ENCODE results near the gene NDUFS7. TPM values are rescaled to one million over a fixed set of nuclear protein-coding genes. Genes with fewer than 3 reads are reported as not detected.

The NDUFS7 gene
- total and polyA plus RNA-seq, 10 of the 15 experiments (the other 5 are each of a cell fraction or from before 2014, with no cell fraction given) = 5.1 to 282 (median 92.9) TPM

GRCh38 chr19:1425902-1426301 lies 42.2 kb downstream of the NDUFS7 start:
- 97% methylated on average over 14 of the region's 14 CpGs for WGBS (ENCODE audit: insufficient coverage, insufficient replicate concordance, low lambda C conversion rate, missing lambda C conversion rate)
- no peak overlapping the region for H3K27ac ChIP-seq (ENCODE audit: control insufficient read depth, insufficient read depth)
- peaks cover 19 to 61% of the 10 kb centered on the region in 2 experiments for H3K36me3 ChIP-seq (ENCODE audit: control insufficient read depth in 2 of 2, insufficient read depth in 2 of 2, low read length in 1 of 2)
- ChIA-PET RAD21 (ENCODE audit: unreplicated experiment) (no interaction called here), SMC1A (ENCODE audit: uncharacterized antibody, unreplicated experiment) (no interaction called here), POLR2A (no interaction called here), CTCF (no interaction called here)
- no peaks in the 10 kb centered on the region for H3K9me3 ChIP-seq (replicated peaks; ENCODE audit: control insufficient read depth, insufficient read depth, low read length)
- BruUV-seq (replicated peaks) = no TSS peak
- H3K9ac ChIP-seq (ENCODE audit: control insufficient read depth, insufficient read depth, low read length) = no peak overlapping the region
- FAIRE-seq (no peak), DNase-seq (ENCODE audit: low read depth, low spot score) (no peak), ATAC-seq (no peak)
- H3K4me1 ChIP-seq (ENCODE audit: control insufficient read depth, insufficient read depth, low read length) = no peaks in the 10 kb centered on the region
- H3K79me2 ChIP-seq (ENCODE audit: control insufficient read depth, insufficient read depth, low read length) = no peaks in the 10 kb centered on the region
- H3K4me2 ChIP-seq (ENCODE audit: control insufficient read depth, insufficient read depth) = no peak overlapping the region
- in situ Hi-C loops (cut with MboI) = no loop called here
- intact Hi-C loops (cut with micrococcal nuclease; ENCODE audit: unreplicated experiment) = no loop called here
- no peak overlapping the region for H3K4me3 ChIP-seq
- TF ChIP-seq ELK1 (IDR thresholded peaks at IDR 0.05; ENCODE audit: low read depth, low read length) (no peak), TBL1XR1 (IDR thresholded peaks at IDR 0.05; ENCODE audit: low read depth, low read length) (no peak), SMAD1 (IDR thresholded peaks at IDR 0.05; ENCODE audit: low read depth, partially characterized antibody) (no peak), HDGF (IDR thresholded peaks at IDR 0.05) (no peak), ATF7 (IDR thresholded peaks at IDR 0.05; ENCODE audit: low read depth) (no peak), TCF7 (IDR thresholded peaks at IDR 0.05; ENCODE audit: borderline replicate concordance) (no peak), ZNF592 (IDR thresholded peaks at IDR 0.05) (no peak), NR2F1 (conservative IDR thresholded peaks at IDR 0.05) (no peak), IRF3 (IDR thresholded peaks at IDR 0.05) (no peak), POLR2A (IDR thresholded peaks at IDR 0.05; ENCODE audit: low read depth, low read length) (no peak), TCF3 (IDR thresholded peaks at IDR 0.05; ENCODE audit: borderline replicate concordance, insufficient read depth, low read depth, low read length) (no peak), GATAD2B (conservative IDR thresholded peaks at IDR 0.05; ENCODE audit: low read depth) (no peak), USF1 (IDR thresholded peaks at IDR 0.05; ENCODE audit: borderline replicate concordance, extremely low read length, insufficient read depth, low read depth, low read length) (no peak), SUPT20H (IDR thresholded peaks at IDR 0.05; ENCODE audit: borderline replicate concordance, control insufficient read depth, low read depth, low read length) (no peak), ZNF274 (IDR thresholded peaks at IDR 0.05; ENCODE audit: insufficient read depth, insufficient read length) (no peak), ZZZ3 (IDR thresholded peaks at IDR 0.05; ENCODE audit: control insufficient read depth, insufficient read length, low read depth) (no peak)
- no peak overlapping the region for H2AFZ ChIP-seq (ENCODE audit: control insufficient read depth, low read depth, low read length)
- no peaks in the 10 kb centered on the region for H4K20me1 ChIP-seq (ENCODE audit: control insufficient read depth, insufficient read depth)
- no peaks in the 10 kb centered on the region for H3K27me3 ChIP-seq (replicated peaks in 1 of 2; ENCODE audit: control insufficient read depth in 2 of 2, insufficient read depth in 2 of 2, low read length in 1 of 2)

All from GM12878 (cell line).